Transverse colon (tissue), 4 donors: ENCODE data around the gene IPPK. TPM values are rescaled to one million over a fixed set of nuclear protein-coding genes. Genes with fewer than 3 reads are reported as not detected.

Source experiments
- DNase-seq: peaks from one replicate; pipeline ENCODE4 v3.0.0-alpha.2; 2019
- H3K27ac ChIP-seq, 4 donors: fragments of 200-600 bp; sonication (generic); 2 replicates each; pipeline ENCODE4 v1.5.1; 2016 to 2018; ENCODE audit warnings: inconsistent platforms in 4 of 4
- H3K27me3 ChIP-seq: fragments of 200-600 bp; sonication (generic); 2 replicates; pipeline ENCODE4 v1.5.1; 2017; ENCODE audit warnings: inconsistent platforms
- H3K36me3 ChIP-seq, 4 donors: fragments of 200-600 bp; sonication (generic); 2 replicates each; pipeline ENCODE4 v1.5.1; 2017 to 2019; ENCODE audit warnings: inconsistent platforms in 4 of 4
- H3K4me1 ChIP-seq, 4 donors: fragments of 200-600 bp; sonication (generic); 2 replicates each; pipeline ENCODE4 v1.5.1; 2017 to 2020; ENCODE audit warnings: inconsistent platforms in 4 of 4
- H3K4me3 ChIP-seq, 4 donors: fragments of 200-600 bp; sonication (generic); 1 replicate in 1 of 4; 2 replicates in 3 of 4; pipeline versions ENCODE4 v1.5.1 to v1.6.1; 2017 to 2019; ENCODE audit warnings: inconsistent platforms in 4 of 4
- H3K9me3 ChIP-seq, 2 donors: fragments of 200-600 bp; sonication (generic); 2 replicates each; pipeline ENCODE4 v1.5.1; 2017 to 2019; ENCODE audit warnings: inconsistent platforms in 2 of 2
- CTCF ChIP-seq, 5 experiments: fragments of 200-600 bp in 3 of 5; fragments of 450-650 bp in 2 of 5; sonication (generic) in 3 of 5; IDR thresholded peaks; 1 replicate in 2 of 5; 2 replicates in 3 of 5; pipeline ENCODE4 v1.5.1; 2016 to 2017; ENCODE audit warnings: antibody characterized with exemption in 5 of 5, inconsistent platforms in 3 of 5, mild to moderate bottlenecking in 2 of 5, moderate library complexity in 1 of 5
- EP300 ChIP-seq: sonication (generic); formaldehyde crosslinking; IDR thresholded peaks from one replicate; pipeline ENCODE4 v1.6.1; 2017; ENCODE audit warnings: antibody characterized with exemption, low read depth
- POLR2A ChIP-seq: fragments of 450-650 bp; IDR thresholded peaks from one replicate; pipeline ENCODE4 v1.6.1; 2016; ENCODE audit warnings: antibody characterized with exemption, mild to moderate bottlenecking, moderate library complexity
- POLR2AphosphoS5 ChIP-seq, 3 donors: sonication (generic); formaldehyde crosslinking; IDR thresholded peaks; one replicate each; pipeline ENCODE4 v1.6.1; 2016; ENCODE audit warnings: antibody characterized with exemption in 3 of 3
- WGBS, 2 donors: methylation state at CpG; one replicate each; pipeline ENCODE4 v1.1.5; 2018; ENCODE audit warnings: low coverage in 1 of 2; 5-methylcytosine and 5-hydroxymethylcytosine counted together
- in situ Hi-C, 4 donors: fragments of 200-750 bp; cut with MboI; loops; one replicate each; pipeline versions ENCODE4 v1.15.0 to v1.15.1; 2017; ENCODE audit warnings: low sequenced_read_pairs in 3 of 4, low pct_ligation_motif_present in 1 of 4, low pct_unique_long_range_greater_than_20kb in 1 of 4
- intact Hi-C: fragments of 100-400 bp; cut with DNase I; formaldehyde crosslinking; loops from one replicate; pipeline ENCODE4 v1.15.1; 2023; ENCODE audit warnings: low total_unique reads
- total RNA-seq, 4 donors: library from RNA; depleted of rRNA; stranded (reverse); fragments of >200 nt; gene quantifications; one replicate each; pipeline ENCODE4 v1.1.0, GENCODE V29; 2016

IPPK gene
- total RNA-seq: 10 to 100 TPM in 2 of 4 donors, 1 to 10 TPM in 2; 6.2 to 12.2 (median 10.1) TPM

- WGBS, 2 donors: 0% methylated on average over 52 of the region's 75 CpGs; no CpG with 5 or more reads in 1 of the 2 donors
- intact Hi-C loops (no loop called here), in situ Hi-C loops (no loop called here)
- no peaks in the 10 kb centered on the region for H3K9me3 ChIP-seq
- peak within 1 kb of the TSS; percentile 83 to 94 (median 92) for H3K4me3 ChIP-seq
- no peaks in the 10 kb centered on the region for H3K27me3 ChIP-seq
- peak within 1 kb of the TSS; percentile 84 to 93 (median 91) for H3K27ac ChIP-seq
- no peak for TF ChIP-seq CTCF (IDR thresholded peaks at IDR 0.05)
- peak; percentile 82 to 90 (median 84) for TF ChIP-seq POLR2AphosphoS5 (IDR thresholded peaks at IDR 0.05)
- TF ChIP-seq EP300: no peak
- TF ChIP-seq POLR2A: peak; percentile 81
- H3K4me1 ChIP-seq: peaks cover 4 to 24% (median 15%) of the 10 kb centered on the region in 4 donors
- peak; percentile 98 for DNase-seq
- no peaks in the 10 kb centered on the region for H3K36me3 ChIP-seq
These were observed at the start of gene IPPK for GRCh38 chr9:92669890-92670708. IPPK (minus strand) TSS chr9:92670131; CDS start chr9:92669988, 143 bp downstream.

GRCh38 chr9:92719028-92719647 lies 49.2 kb upstream of the IPPK start:
- in situ Hi-C loops (loop anchor here in 3 of 4 donors (5.0 kb wide), 2 partner anchors 63 to 73 kb away; no protein-coding TSS in a partner anchor), intact Hi-C loops (no loop called here)
- no peak overlapping the region for H3K27ac ChIP-seq
- peaks cover 0 to 11% (median 6%) of the 10 kb centered on the region in 4 donors for H3K4me1 ChIP-seq
- 96 to 100% methylated on average over 2 to 34 of the region's 34 CpGs for WGBS, 2 donors
- DNase-seq: no peak
- no peaks in the 10 kb centered on the region for H3K9me3 ChIP-seq
- no peaks in the 10 kb centered on the region for H3K27me3 ChIP-seq
- H3K4me3 ChIP-seq: no peak overlapping the region
- H3K36me3 ChIP-seq: peaks cover 0 to 42% (median 16%) of the 10 kb centered on the region in 4 donors
- no peak for TF ChIP-seq POLR2AphosphoS5 (IDR thresholded peaks at IDR 0.05)
- no peak for TF ChIP-seq EP300
- no peak for TF ChIP-seq POLR2A
- TF ChIP-seq CTCF (IDR thresholded peaks at IDR 0.05): no peak

GRCh38 chr9:92718086-92719001 lies 48.4 kb upstream of the IPPK start:
- TF ChIP-seq POLR2A (no peak), CTCF (IDR thresholded peaks at IDR 0.05) (no peak), POLR2AphosphoS5 (IDR thresholded peaks at IDR 0.05) (no peak), EP300 (no peak)
- no peak overlapping the region for H3K27ac ChIP-seq
- H3K4me3 ChIP-seq: no peak overlapping the region
- intact Hi-C loops (no loop called here), in situ Hi-C loops (loop anchor here in 3 of 4 donors (5.0 kb wide), 2 partner anchors 64 to 74 kb away; no protein-coding TSS in a partner anchor)
- no peak for DNase-seq
- H3K4me1 ChIP-seq: peaks cover 0 to 11% (median 6%) of the 10 kb centered on the region in 4 donors
- 92% methylated on average over 40 of the region's 40 CpGs; no CpG with 5 or more reads in 1 of the 2 donors for WGBS, 2 donors
- no peaks in the 10 kb centered on the region for H3K9me3 ChIP-seq
- H3K27me3 ChIP-seq: no peaks in the 10 kb centered on the region
- H3K36me3 ChIP-seq: peaks cover 0 to 48% (median 20%) of the 10 kb centered on the region in 4 donors
